Measurements from ENCODE around the gene RNU7-1. TPM values are rescaled to one million over a fixed set of nuclear protein-coding genes. Genes with fewer than 3 reads are reported as not detected.

Gene RNU7-1
- total RNA-seq, 1 donor from 2014 or later = not detected

GRCh38 chr12:6962285-6963015 is 18.8 kb downstream of the RNU7-1 start:
- FAIRE-seq = no peak
- peak in 1 of 2 donors; percentile 11 for DNase-seq (ENCODE audit: low spot score in 2 of 2)

DNA sequence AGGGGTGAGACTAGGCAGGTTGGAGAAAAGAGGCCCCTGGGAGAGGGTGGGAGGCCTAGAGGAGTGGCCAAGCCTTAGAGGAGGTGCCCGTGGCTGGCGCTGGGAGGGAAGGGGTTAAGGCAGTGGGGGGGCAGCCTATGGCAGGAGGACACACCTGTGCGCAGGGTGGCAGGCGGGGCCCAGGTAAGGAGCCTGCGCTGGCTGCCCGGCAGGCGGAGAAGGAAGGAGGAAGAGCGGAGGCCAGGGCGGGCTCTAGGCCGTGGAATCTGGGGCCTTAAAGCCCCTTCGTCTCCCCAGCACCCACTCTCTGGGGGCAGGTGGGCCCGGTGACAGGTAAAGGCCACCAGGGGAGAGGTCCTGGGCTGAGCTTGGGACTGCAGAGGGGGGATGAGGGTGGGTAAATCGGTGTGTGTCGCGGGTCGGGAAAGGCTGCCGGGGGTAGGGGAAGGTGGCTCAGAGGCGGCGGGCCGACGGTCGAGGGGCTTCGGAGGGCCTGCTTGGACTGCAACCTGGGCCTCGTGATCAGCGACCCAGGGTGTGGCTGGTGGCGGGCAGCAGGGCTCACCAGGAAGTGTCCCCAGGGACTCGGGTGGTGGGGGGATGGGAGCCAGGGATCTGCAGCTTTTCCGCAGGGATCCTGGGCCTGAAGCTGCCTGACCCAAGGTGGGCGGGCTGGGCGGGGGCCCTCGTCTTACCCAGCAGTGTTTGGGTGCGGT is 19.6 kb downstream of the RNU7-1 start:
- no peak for FAIRE-seq
- peak in 1 of 2 donors; percentile 9 for DNase-seq (ENCODE audit: low spot score in 2 of 2)

GRCh38 chr12:6963791-6964413 is 20.3 kb downstream of the RNU7-1 start:
- DNase-seq (ENCODE audit: low spot score in 2 of 2) = peak in 1 of 2 donors; percentile 15
- no peak for FAIRE-seq

DNA sequence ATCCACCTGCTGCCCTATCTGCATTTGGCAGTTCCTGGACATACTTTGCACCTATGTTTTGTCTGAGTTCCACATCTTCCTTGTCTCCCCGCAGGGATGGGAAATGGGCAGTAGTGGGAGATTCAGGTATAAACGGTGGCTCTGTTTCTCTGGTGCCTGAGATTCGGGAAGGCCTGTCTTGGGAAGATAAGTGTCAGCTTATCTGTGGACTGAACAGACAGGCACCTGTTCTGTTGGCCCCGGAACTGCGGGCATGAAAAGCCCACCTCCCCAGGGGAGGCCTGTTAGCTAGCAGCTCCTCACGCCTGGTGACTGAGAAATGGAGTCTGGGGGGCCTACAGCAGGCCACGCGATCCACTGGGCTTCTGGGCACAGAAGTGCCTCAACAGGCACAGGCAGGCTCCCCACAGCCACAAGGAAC is 21.0 kb downstream of the RNU7-1 start:
- FAIRE-seq (no peak), DNase-seq (ENCODE audit: low spot score in 2 of 2) (peak in 1 of 2 donors; percentile 29)

DNA sequence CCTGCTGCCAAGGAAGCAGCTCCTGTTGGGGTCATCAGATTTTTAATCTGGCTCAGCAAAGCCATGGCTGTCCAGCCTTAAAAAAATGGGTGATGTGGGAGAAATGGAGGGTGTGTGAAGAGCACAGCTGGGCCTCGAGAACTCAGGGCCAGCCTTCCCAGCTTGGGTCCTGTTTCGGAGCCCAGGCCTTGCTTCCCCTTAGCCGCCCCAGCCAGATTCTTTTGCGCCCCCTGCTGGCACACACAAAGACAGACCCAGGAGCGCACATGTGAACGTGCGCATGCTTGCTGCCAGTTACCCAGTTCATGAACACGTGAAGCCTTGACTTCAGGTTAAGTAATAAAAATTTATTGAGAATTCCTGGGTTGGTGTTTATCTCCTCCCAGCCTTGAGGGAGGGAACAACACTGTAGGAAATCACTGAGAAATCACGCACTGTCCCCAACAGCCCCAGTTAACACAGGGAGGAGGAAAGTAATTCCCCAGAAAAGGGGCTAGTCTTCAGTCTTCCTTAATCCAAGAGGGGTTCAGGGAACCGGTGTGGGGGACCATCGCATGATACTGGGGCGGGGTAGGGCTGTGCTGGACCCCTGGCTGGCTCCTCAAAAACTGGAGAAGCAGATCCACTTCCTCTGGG is 21.5 kb downstream of the RNU7-1 start:
- FAIRE-seq (no peak), DNase-seq (ENCODE audit: low spot score in 2 of 2) (peak; percentile 77 to 89)

DNA sequence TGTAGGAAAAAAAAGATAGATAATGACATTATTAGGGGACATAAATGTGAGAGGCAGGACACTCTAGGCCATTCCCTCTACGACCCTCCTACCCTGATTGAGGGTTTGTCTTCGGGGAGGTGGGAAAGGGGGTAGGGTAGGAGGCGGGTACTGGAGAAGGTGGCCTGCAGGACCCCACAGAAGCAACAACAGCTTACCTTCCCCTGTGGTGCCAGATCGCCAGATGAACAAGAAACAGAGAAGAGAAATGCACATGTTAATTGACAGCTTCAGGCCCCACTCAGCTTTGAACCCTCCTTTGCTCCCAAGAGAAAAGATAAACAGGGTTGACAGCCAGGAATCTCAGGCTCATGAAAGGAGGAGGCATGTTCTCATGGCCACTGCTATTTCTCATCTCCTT is 22.1 kb downstream of the RNU7-1 start:
- no peak for FAIRE-seq
- DNase-seq (ENCODE audit: low spot score in 2 of 2) = peak in 1 of 2 donors; percentile 18

GRCh38 chr12:6966351-6966750 is 22.7 kb downstream of the RNU7-1 start:
- DNase-seq (ENCODE audit: low spot score in 2 of 2) (no peak), FAIRE-seq (no peak)

- FAIRE-seq (no peak), DNase-seq (ENCODE audit: low spot score in 2 of 2) (no peak)
These were observed 24.1 kb downstream of the RNU7-1 start for GRCh38 chr12:6967651-6968100.

GRCh38 chr12:6968426-6968825 is 24.8 kb downstream of the RNU7-1 start:
- FAIRE-seq (no peak), DNase-seq (ENCODE audit: low spot score in 2 of 2) (no peak)

GRCh38 chr12:6970096-6970527 is 26.5 kb downstream of the RNU7-1 start:
- DNase-seq (ENCODE audit: low spot score in 2 of 2) (peak in 1 of 2 donors; percentile 11), FAIRE-seq (no peak)

GRCh38 chr12:6974180-6974579 is 30.6 kb downstream of the RNU7-1 start:
- no peak for FAIRE-seq
- DNase-seq (ENCODE audit: low spot score in 2 of 2) = no peak

DNA sequence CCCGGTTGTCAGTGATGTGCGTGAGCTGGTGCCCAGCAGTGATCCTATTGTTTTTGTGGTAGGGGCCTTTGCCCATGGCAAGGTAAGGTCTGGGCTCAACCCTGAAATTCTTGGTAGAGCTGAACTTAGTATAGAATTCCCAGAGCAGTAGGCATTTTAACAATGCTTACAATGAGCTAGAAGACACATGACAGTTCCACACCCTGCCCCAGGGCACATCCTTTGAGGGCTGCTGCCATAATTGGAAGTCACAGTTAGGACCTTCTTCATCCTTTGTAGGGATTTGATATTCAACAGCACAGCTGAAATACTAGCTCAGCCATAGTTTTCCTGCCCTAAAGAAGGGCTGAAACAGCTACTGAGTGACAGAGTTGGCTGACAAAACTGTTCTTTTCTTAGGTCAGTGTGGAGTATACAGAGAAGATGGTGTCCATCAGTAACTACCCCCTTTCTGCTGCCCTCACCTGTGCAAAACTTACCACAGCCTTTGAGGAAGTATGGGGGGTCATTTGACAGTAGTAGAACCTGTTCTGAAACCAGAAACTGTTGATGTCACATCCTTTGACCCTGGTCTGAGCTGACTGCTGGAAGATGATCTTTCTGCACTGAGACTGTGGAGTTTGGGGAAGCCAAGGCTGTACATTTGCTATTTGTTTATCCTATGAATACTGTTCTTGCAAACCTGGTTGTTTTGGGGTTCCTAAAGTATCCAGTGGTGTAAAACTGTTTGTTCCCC is 31.8 kb downstream of the RNU7-1 start:
- FAIRE-seq (no peak), DNase-seq (ENCODE audit: low spot score in 2 of 2) (no peak)

- FAIRE-seq = no peak
- no peak for DNase-seq (ENCODE audit: low spot score in 2 of 2)
These were observed 34.0 kb downstream of the RNU7-1 start for GRCh38 chr12:6977653-6978052.

DNA sequence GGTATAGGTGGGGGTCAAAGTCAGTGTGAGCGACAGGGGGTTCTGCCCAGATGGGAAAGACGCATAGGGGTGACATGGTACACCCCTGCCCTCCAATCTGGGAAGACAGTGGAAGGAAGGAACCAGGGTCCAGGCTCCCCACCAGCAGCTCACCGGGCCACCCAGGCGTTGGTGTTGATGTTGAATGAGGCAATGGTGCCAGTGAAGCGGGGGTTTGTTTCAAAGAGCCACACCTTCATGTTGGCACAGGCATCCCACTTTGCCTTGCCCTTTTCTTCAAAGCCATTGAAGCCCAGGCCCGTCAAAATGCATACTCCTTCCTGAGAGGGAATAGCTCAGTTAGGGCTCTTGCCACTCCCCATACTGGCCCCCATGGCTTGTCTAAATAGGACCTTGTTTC is 34.6 kb downstream of the RNU7-1 start:
- FAIRE-seq (no peak), DNase-seq (ENCODE audit: low spot score in 2 of 2) (no peak)

- DNase-seq (ENCODE audit: low spot score in 2 of 2) (no peak), FAIRE-seq (no peak)
These were observed 35.0 kb downstream of the RNU7-1 start for GRCh38 chr12:6978611-6979011.

- DNase-seq (ENCODE audit: low spot score in 2 of 2) (no peak), FAIRE-seq (no peak)
These were observed 35.4 kb downstream of the RNU7-1 start for GRCh38 chr12:6979021-6979420.

DNA sequence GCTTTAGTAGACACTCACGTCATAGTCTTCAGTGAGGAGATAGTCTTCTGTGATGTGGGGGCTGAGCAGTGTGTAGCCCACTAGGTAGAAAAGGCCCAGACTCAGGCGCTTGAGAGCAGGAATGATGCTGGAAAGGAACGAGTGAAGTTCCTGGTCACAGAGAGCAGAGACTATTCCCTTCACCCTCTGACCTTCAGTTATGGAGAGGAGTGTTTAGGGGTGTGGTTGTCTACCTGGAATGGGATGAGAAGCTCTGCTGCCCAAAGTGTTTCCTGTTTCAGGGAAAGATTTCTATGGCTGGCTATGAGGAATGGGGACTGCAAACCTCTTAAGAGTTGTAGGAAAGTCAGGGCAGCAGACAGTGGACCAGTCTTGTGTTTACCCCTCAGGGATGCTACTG is 35.8 kb downstream of the RNU7-1 start:
- no peak for FAIRE-seq
- no peak for DNase-seq (ENCODE audit: low spot score in 2 of 2)

GRCh38 chr12:6980075-6980474 is 36.5 kb downstream of the RNU7-1 start:
- FAIRE-seq (no peak), DNase-seq (ENCODE audit: low spot score in 2 of 2) (no peak)

- no peak for FAIRE-seq
These were observed 37.1 kb downstream of the RNU7-1 start for GRCh38 chr12:6980740-6981139.

More at GRCh38 chr12:6980740-6981139, 37.1 kb downstream of the RNU7-1 start:
- DNase-seq (ENCODE audit: low spot score in 2 of 2) = no peak

Data from frontal cortex (tissue), 4 donors.